Activated naive CD8-positive, alpha-beta T cell treated with anti-CD3 and anti-CD28 coated beads, Interleukin-2, amount 50 U/mL, for 16 hours (primary cell): ENCODE measurements around the gene TMEM30B.
A peak's percentile ranks its signal among the peaks of the same experiment; 100 is the strongest.
"Not testable (repeated sequence)": the region's sequence is repeated elsewhere in the genome, so short reads cannot be mapped to it uniquely, and the experiment has no call there.

Experiments
- DNase-seq: peaks from one replicate; pipeline ENCODE4 v3.0.0-alpha.2; 2020; ENCODE audit warnings: low read depth, low spot score

Gene TMEM30B

DNA sequence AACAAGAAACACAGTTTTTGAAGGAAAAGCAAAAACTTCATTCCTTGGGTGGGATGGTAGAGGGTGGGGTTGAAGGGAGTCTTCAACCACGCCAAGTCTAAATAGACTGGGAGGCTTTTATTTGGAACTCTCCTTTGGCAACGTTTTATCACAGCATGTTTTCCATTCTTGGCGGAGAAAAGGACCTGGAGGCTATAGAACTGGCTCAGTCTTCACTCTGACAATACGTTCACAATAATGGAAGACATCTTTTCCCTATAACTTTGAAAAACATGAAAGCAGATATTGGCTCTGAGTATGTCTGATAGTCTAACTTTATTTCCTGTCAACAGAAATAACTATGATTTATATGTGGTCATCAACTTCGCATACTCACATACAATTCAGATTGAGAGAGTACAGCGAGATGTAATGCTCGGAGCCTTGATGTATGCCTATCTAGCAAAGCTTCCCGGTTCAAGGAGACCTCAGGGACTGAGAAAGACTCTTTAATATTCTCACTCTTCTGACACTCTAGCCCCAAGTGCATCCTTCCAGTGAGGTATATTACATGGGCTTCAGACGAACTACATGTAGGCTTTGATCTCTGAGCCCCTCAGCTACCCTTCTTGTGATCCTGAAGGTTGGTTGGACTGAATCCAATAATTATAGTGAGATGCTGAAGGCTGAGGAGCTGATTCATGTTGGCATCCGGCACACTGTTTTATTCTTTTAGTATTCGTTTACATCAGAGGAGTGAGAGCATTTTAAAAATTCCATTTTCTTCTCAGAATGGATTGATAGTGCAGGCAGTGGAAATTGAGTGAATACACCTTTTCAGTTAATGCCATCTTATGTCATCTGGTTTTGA is 14.0 kb downstream of the TMEM30B start:
- DNase-seq: no peak

DNA sequence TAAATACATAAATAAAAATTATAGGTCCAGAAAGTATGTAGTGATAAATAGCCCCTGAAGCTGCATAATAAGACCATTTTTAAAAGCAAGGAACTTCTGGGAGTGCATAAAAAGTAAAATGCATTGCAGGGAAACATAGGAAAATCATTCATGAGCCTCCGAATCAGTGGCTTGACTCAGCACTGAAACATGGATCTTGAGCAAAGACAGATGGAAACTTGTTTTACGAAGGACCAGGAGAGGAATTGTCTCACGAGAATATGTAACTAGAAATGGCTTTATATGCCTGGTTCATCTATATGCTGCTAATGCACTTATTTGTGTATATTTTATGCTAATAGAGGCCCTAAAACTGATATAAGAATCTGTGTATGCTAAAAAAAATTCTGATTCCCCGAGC is 14.7 kb downstream of the TMEM30B start:
- DNase-seq: no peak

DNA sequence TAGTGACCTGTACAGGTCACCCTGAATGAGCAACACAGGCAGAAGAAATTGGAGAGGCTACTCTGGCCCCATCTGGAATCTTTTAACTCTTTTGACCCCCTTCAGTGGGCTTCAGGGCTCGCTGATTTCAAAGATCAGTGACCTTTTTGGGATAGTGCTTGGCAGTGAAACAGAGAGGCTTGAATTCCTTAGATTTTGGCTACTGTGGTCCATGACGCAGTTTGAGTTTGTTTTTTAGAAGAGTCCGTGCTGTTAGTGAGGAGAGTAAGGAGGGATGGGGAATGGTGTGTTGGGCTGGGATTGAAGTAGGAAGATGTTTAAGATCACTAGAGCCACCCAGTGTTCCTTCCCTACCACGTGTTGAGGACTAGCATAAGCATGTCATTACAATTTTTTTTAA is 16.5 kb downstream of the TMEM30B start:
- DNase-seq: no peak

DNA sequence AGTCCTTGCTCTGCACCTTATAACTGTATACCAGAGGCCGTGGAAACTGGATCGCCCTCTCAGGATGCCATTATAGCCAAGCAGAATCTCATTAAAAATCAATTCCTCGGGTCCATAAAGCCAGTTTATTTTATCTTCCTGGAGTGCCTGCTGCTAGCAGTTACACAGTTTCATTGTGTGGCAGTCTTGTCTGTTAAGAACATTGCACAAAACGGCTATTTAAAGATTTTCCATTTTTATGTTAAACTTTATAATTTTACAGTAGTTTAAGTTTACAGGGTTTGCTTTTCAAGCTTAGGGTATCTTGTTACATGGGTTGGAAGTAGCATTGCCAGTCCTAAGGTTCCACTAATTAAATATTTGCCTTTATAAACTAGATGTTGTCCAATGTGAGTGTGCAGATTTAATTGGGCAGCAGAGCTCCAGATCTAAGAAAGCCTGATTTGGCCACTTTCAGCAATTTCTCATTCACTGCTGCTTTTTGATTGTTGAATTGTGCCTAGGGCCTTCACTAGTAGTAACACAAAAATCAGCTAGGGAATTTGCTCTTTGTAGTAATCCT is 17.0 kb downstream of the TMEM30B start:
- no peak for DNase-seq

DNA sequence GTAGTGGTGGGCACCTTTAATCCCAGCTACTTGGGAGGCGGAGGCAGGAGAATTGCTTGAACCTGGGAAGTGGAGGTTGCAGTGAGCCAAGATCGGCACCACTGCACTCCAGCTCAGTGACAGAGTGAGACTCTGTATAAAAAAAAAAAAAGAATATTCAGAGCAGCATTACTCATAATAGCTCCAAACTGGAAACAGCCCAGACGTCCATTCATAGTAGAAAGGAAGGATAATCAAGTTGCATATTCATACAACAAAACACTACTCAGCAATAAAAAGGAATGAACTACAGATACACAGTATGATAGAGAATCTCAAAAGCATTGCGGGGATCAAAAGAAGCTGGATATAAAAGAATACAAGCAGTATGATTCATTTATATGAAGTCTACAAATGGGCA is 19.1 kb downstream of the TMEM30B start:
- no peak for DNase-seq

DNA sequence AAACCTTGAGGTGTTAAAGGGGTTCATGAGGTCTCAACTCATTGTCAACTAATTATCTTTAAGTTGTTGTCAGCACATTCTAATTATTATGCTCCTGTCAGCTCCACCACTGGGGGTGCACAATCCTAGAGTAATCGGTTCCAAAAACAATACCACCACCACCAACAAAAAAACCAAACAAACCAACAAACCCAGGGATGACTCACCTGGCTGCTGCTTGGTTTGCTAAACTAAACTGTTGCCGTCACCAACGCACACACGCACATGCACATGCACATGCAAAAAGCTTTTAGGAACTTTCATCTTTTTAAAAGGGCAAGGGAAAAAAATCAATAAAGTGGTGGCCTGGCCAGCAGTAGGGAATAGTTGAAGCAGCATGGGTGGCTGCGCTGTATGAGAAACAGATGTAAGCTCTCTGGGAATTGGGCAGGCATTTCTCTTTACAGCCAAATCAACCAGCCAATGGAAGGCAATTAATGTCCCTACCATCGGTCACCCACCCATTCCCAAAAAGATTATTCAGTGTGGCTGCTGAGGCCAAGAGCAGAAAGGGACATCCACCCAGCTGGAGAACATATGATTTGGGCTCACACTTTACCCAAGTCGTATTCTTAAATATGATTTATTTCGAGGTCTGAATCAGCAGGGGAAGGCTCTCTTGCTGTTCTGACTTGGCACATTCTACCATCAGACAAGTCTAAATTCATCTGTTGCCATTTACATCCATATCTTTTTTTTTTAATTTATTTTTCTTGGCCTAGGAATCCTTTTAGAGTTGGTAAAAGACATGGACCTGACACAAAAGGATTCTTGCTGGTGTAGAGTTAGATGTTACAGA is 20.0 kb downstream of the TMEM30B start:
- DNase-seq: no peak

DNA sequence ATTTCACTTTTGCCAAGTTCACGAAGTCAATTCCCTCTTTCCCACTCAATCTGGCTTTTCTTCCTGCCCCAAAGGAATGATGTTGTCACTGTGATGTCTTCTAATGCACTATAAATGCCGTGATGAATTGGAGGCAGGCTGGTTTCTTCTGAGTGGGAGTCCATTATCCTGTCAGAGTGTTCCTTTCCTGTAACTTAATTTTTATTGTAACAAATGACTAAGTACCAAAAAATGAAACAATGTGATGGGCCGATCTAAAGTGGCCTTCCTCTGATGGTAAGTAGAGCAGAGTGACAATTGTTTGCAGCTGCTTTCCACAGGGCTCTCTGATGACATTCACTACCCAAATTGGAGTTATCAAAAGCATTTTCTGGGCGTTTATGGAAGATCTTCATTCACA is 22.2 kb downstream of the TMEM30B start:
- no peak for DNase-seq

DNA sequence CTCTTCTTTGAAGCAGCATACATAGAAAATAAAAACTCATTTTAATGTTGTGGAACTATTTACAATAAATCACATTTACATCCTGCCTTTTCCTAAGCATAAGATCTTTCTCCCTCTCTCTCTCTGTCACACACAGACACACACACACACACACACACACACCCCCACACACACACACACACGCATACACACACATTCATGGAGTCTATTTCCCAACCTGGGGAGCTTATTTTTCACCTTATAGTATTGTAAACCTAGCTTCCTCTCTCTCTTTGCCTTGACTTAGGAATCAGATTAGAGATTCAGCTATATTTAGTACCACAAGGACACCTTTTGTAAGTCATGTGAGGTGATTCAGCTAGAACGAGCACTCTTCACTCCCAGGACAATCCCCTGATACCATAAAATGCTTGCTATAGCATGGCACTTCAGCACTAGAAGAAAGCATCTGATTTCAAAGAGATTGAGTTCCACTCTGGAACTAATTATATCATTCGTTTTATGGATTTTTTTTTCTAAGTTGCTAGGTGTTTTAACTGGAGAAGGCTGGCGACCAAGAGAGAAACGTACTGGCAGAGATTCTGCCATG is 23.6 kb downstream of the TMEM30B start:
- no peak for DNase-seq

DNA sequence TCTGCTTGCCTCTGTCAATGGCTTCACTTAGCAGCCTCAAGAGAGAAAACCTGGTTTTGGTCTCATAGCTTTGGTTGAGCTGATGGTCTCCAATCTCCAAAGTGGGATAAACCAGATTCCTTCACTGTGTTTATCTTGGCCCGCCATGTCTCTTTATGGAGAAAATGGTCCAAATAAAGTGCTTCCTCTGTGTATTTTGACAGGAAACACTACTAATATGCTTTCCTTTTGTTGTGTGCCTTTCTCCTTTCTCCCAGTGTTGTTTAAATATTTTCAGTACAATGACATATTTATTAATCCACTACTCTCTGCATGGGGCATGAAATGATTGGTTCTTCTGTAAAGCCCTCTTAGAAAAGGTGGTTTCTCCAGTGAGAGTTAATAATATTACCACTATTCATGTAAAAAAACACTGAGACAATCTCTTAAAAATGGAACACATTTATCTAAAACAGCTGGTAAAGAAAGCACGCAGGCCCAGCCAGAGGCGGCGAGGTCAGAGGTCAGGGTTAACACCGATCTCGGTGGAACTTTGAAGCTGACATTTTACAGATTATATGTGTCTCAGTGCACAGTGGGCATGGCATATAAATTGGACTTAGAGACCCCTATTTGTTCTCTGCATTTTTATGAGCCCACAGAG is 24.2 kb downstream of the TMEM30B start:
- no peak for DNase-seq

DNA sequence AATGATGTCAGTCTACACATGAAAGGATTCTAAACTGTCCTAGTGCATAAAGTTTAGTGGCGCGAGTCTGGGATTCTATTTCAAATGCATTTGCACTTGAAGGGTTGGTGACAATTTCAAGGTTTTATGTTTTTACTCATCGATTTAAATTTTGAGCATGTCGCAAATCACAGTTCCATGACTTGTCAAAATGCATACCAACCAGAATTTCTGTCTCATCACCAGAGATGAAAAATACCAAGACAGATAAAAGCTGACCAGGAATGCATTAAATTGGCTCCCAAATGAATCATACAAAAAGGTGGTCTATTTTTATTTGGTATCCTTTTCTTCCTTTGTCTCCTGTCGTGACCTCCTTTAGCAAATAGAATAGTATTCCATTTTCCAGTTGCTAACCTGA is 25.2 kb downstream of the TMEM30B start:
- DNase-seq: no peak

DNA sequence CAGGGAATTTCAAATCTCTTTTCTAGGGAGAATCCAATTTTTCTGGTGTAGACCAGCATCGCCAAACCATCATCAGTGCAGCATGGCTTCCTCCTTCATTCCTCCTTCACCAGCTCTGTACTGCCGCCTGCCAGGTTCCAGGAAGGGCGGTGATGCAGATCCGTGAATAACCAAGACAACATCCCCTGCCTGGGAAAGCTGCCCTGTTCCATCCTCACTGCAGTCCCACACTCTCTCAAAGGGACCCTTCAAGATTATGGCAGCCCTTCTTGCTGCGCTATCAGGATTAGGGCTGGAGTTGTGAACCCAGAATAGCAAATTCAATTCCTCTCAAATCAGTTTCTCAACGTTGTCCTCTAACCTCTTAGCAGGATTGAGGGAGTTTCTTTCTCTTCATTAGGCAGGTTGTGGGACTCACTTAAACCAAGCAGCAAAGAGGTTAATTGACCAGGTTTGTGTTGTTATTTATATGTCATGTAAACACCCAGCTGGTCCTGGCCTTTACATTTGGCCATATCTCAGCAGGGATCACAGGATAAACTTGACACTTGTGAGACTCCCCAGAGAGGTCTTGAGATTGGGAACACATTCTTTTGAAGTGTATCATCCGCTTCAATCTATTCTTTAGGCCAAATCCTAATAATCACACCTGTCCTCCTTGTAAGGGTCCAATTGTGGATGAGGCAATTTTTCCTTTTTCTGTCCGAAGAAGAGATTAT is 26.2 kb downstream of the TMEM30B start:
- DNase-seq: no peak

DNA sequence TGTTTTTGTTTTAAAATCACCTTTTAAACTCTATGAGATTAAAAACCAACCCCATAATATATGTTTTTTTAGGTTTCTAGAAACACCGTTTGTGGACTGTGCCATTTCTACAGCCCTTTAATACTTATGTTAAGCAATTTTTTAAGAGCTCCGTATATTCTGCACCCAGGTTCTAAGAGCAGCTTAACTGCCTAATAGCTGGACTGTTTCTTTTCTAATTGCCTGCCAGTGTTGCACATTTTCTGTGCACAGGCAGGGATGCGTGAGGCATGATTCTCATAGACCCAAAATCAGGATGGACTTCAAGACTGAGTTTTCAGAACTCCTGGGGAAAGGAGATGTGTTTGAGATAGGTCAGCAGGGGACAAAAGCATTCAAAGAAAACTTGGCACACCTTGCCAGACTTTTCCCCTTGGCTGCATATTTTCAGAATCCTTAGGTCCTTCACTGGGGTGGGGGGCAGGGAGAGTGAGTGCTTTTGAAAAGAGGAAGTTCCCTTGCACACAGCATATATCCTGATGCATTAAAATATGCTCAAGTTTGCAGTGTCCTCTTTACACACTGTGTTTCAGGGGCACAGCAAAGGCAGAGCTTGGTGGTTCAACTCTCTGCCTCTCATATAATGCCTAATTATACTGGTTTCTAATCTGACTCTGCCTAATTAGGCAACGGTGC is 27.9 kb downstream of the TMEM30B start:
- DNase-seq: no peak

DNA sequence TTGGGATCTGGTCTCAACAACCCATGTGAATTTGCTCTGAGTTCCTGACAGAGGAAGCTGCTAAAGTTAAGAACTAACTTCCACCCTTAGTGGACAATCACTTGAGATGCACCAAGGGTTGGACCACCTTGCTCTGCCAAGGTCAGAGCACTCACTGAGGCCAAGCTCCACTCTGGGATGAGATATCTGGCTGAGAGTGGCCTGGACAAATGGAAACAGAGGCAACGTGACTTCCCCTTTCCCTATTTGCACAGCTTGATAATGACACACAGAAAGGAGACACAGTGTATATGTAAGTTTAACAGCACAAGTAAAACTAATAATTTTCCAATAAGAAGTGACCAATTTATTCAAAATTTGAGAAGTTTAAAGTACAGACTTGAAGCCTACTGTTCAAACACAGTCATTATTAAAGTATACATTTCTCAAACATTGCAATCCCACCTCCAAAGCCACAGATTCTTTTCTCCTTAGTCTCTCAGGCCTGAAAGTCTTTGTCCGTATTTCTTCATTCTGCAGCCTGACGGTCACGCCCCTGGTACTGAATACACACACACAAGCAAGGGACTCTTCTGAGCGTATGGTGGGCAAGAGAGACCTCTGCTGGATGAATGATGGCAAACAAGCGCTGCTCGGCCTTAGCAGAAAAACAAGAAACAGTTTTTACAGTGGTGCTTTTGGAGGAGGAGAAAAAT is 28.6 kb downstream of the TMEM30B start:
- DNase-seq: peak; percentile 13

DNA sequence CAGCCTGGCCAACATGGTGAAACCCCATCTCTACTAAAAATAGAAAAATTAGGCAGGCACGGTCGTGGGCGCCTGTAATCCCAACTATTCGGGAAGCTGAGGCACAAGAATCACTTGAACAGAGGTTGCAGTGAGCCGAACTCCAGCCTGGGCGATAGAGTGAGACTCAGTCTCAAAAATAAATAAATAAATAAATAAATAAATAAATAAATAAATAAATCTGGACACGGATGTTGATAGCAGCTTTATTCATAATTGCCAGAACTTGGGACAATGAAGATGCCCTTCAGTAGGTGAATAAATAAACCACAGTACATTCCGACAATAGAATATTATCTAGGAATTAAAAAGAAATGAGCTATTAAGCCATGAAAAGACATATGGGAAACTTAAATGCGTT is 31.1 kb downstream of the TMEM30B start:
- no peak for DNase-seq

DNA sequence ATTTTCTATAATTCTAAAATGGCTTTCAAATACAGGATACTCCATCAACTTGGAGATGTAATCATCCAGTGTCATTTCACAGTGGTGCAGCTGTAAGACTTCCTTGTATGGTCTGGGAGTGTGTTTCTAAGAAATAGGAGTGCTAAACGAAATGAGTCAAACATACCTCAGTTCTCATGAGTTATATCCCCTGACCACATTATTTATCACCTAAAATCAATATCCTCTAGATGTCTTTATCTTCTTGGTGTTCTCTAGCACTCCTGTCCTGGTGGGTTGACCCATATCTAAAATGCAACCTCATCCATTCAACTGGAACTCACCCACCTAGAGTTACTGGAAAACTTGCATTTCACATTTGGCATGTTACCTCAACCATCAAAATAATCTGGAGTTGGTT is 33.2 kb downstream of the TMEM30B start:
- DNase-seq: no peak

DNA sequence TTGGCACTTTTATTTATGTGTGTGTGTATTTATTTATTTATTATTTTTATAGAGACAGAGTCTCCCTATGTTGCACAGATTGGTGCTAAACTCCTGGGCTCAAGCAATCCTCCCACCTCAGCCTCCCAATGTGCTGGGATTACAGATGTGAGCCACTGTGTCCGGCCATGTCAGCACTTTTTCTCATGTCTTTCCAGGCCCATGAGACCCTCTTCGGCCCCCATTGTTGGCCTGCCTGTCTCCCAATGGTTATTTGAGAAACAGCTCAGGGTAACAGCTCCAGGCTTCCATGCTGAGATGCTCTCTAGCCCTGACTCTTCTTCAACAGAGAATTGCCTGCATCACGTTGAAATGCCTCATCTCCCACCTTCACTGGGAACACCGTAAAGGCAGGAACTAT is 34.4 kb downstream of the TMEM30B start:
- DNase-seq: no peak

DNA sequence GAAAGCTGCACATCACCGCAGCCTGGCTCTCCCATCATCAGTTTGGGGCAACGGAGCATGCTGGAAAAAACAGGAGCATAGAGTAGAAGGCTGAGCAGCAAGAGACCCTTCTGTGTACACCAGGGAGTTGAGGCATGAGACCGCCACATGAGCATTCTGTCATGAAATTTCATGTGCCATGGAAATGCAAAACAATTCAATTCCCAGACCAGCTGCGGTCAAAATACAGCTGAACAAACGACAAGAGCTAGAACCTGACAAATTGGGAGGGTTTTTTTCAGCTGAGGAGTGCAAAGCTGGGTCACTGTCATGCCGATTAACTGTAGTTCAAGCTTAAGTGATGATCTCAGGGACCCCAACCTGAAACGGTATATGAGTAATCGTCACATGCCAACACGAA is 37.1 kb downstream of the TMEM30B start:
- DNase-seq: no peak

DNA sequence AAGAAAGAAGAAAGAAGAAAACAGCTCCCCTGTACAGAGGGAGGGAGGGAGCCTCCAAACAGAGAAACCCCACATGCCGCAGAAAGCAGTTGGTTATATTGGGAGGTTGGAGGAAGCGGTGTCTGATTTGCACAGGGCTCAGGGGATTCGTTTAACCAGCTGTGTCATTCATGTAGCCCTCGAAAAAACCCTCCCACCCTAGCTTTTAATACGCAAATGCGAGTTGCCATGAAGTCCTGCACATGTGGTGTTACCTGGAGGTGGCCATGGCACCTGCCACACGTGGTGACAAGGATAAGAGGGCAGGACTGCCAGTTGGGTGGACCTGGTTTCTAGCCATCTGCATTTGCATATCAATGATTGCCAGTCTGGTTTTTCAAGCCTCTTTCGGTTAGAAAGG is 40.9 kb downstream of the TMEM30B start:
- no peak for DNase-seq

DNA sequence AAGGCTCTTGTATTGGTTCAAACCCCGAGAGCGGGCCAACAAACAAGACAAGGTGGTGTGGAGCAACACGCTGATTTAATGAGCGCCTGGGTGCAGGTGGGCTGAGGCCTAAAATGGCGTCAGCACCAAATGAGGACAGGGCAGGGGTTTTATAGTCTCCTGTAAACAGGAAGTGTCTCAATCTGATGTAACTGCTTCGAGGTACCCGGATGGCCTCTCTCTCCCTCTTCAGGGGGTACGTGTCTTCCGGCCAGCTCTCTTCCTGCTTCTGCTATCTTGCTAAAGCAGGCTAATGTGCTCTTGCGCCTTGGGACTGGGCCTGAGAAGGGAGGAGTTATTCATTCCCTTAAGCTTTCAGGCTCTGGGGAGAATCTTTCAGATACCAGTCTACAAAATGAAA is 41.9 kb downstream of the TMEM30B start:
- DNase-seq: not testable (repeated sequence)
